HFFc6 (cell line): ENCODE results near the gene GPER1. TPM values are rescaled to one million over a fixed set of nuclear protein-coding genes. Genes with fewer than 3 reads are reported as not detected.

ENCODE experiments used
- DNase-seq: peaks from one replicate; pipeline ENCODE4 v3.0.0-alpha.2; 2018
- H3K27ac Mint-ChIP-seq: 2 replicates; pipeline ENCODE4 v1.8.0; 2020; ENCODE audit warnings: mild to moderate bottlenecking, mixed read lengths
- H3K27me3 Mint-ChIP-seq: 2 replicates; pipeline ENCODE4 v1.8.0; 2021; ENCODE audit warnings: mild to moderate bottlenecking, moderate library complexity, mixed read lengths; ENCODE audit not compliant: insufficient read depth
- H3K36me3 Mint-ChIP-seq: 2 replicates; pipeline ENCODE4 v1.8.0; 2021; ENCODE audit warnings: low read depth, mixed read lengths
- H3K4me1 Mint-ChIP-seq: 2 replicates; pipeline ENCODE4 v1.8.0; 2020; ENCODE audit warnings: low read depth, mixed read lengths
- H3K4me3 Mint-ChIP-seq: 2 replicates; pipeline ENCODE4 v1.8.0; 2020; ENCODE audit warnings: mild to moderate bottlenecking, moderate library complexity, mixed read lengths
- H3K9me3 Mint-ChIP-seq: 2 replicates; pipeline ENCODE4 v1.8.0; 2020; ENCODE audit warnings: mild to moderate bottlenecking, mixed read lengths
- CTCF ChIP-seq: fragments of 200-600 bp; sonication (generic); IDR thresholded peaks from 2 replicates; pipeline ENCODE4 v1.5.0; 2021; ENCODE audit warnings: antibody characterized with exemption, mild to moderate bottlenecking
- total RNA-seq, 6 experiments: library from RNA; stranded (reverse); fragmentation: NEBNext Ultra II Directional; extraction: Animal tissue kit (Norgen Biotek cat#: 25700); gene quantifications; 2 replicates in 1 of 6; 3 replicates in 5 of 6; pipeline ENCODE4 v1.2.3, GENCODE V29; 2021

The GPER1 gene
- total RNA-seq, 6 experiments from 2014 or later = 4.6 to 7.1 (median 5.3) TPM

GRCh38 chr7:1111156-1111555 lies 23.2 kb downstream of the GPER1 start:
- no peak overlapping the region for H3K27ac Mint-ChIP-seq
- peaks cover 9% of the 10 kb centered on the region for H3K36me3 Mint-ChIP-seq
- no peak overlapping the region for H3K4me3 Mint-ChIP-seq
- H3K27me3 Mint-ChIP-seq = no peaks in the 10 kb centered on the region
- DNase-seq = no peak
- no peaks in the 10 kb centered on the region for H3K9me3 Mint-ChIP-seq
- TF ChIP-seq CTCF = no peak
- no peaks in the 10 kb centered on the region for H3K4me1 Mint-ChIP-seq

GRCh38 chr7:1112109-1112508 lies 24.2 kb downstream of the GPER1 start:
- Mint-ChIP-seq H3K27ac (no peak overlapping the region), H3K36me3 (peaks cover 10% of the 10 kb centered on the region), H3K4me1 (no peaks in the 10 kb centered on the region), H3K4me3 (no peak overlapping the region), H3K9me3 (no peaks in the 10 kb centered on the region), H3K27me3 (no peaks in the 10 kb centered on the region)
- no peak for DNase-seq
- no peak for TF ChIP-seq CTCF

GRCh38 chr7:1112625-1113547 lies 25.0 kb downstream of the GPER1 start:
- Mint-ChIP-seq H3K36me3 (peaks cover 17% of the 10 kb centered on the region), H3K9me3 (no peaks in the 10 kb centered on the region), H3K4me3 (no peak overlapping the region), H3K27me3 (no peaks in the 10 kb centered on the region), H3K4me1 (no peaks in the 10 kb centered on the region), H3K27ac (no peak overlapping the region)
- TF ChIP-seq CTCF = no peak
- no peak for DNase-seq

GRCh38 chr7:1113548-1113885 lies 25.6 kb downstream of the GPER1 start:
- no peak overlapping the region for H3K4me3 Mint-ChIP-seq
- no peaks in the 10 kb centered on the region for H3K9me3 Mint-ChIP-seq
- H3K4me1 Mint-ChIP-seq = no peaks in the 10 kb centered on the region
- H3K27me3 Mint-ChIP-seq = no peaks in the 10 kb centered on the region
- peaks cover 20% of the 10 kb centered on the region for H3K36me3 Mint-ChIP-seq
- DNase-seq = no peak
- no peak overlapping the region for H3K27ac Mint-ChIP-seq
- no peak for TF ChIP-seq CTCF

- no peak overlapping the region for H3K27ac Mint-ChIP-seq
- no peaks in the 10 kb centered on the region for H3K9me3 Mint-ChIP-seq
- no peak overlapping the region for H3K4me3 Mint-ChIP-seq
- H3K4me1 Mint-ChIP-seq = no peaks in the 10 kb centered on the region
- no peak for TF ChIP-seq CTCF
- no peaks in the 10 kb centered on the region for H3K27me3 Mint-ChIP-seq
- no peak for DNase-seq
- H3K36me3 Mint-ChIP-seq = peaks cover 20% of the 10 kb centered on the region
Measured at GRCh38 chr7:1114088-1114487, 26.2 kb downstream of the GPER1 start.
